IMR-90 (cell line): ENCODE results near the gene PSMG1. TPM values are rescaled to one million over a fixed set of nuclear protein-coding genes. Genes with fewer than 3 reads are reported as not detected.

Experiments used
- ATAC-seq: fragments of 200-7000 bp; cut with Tn5 transposase; 2 replicates; pipeline ENCODE4 v1.9.1; 2020; ENCODE audit warnings: low read depth, mild to moderate bottlenecking, moderate library complexity
- BruUV-seq: library from RNA; stranded (reverse); fragments of 400-500 nt; replicated peaks from 2 replicates; lab custom pipeline; 2021; lab: Mats Ljungman, UMichigan
- CTCF ChIA-PET: fragments of 300-600 bp; formaldehyde crosslinking; extraction: SDS; loops from one replicate; lab custom pipeline; 2021; ENCODE audit warnings: antibody characterized with exemption; lab: Yijun Ruan, JAX
- POLR2A ChIA-PET: fragments of 300-600 bp; sonication (Branson Sonifier 250); formaldehyde crosslinking; loops from one replicate; lab custom pipeline; 2022; ENCODE audit warnings: antibody characterized with exemption; ENCODE audit not compliant: unreplicated experiment; lab: Charles Lee
- DNase-seq: peaks from one replicate; pipeline ENCODE4 v3.0.0; 2013
- H2AFZ ChIP-seq: replicated peaks from 2 replicates; pipeline ENCODE3; 2013; ENCODE audit warnings: low read length, mild to moderate bottlenecking; ENCODE audit not compliant: poor library complexity
- H2AK5ac ChIP-seq: 2 replicates; pipeline ENCODE4 v1.6.1; 2013; ENCODE audit warnings: low read depth, low read length, inconsistent platforms
- H2AK9ac ChIP-seq: replicated peaks from 2 replicates; pipeline ENCODE3; 2013; ENCODE audit warnings: mild to moderate bottlenecking, low read depth, low read length, moderate library complexity; ENCODE audit not compliant: poor library complexity
- H2BK120ac ChIP-seq: 2 replicates; pipeline ENCODE4 v1.6.1; 2013; ENCODE audit warnings: low read depth, low read length, inconsistent platforms
- H2BK15ac ChIP-seq: 3 replicates; pipeline ENCODE4 v1.6.1; 2013; ENCODE audit warnings: low read depth, low read length, inconsistent platforms
- H2BK20ac ChIP-seq: 2 replicates; pipeline ENCODE4 v1.6.1; 2013; ENCODE audit warnings: low read depth, mild to moderate bottlenecking, inconsistent platforms, low read length, moderate library complexity
- H2BK5ac ChIP-seq: 2 replicates; pipeline ENCODE4 v1.6.1; 2013; ENCODE audit warnings: mild to moderate bottlenecking, low read depth, low read length, inconsistent platforms; ENCODE audit not compliant: poor library complexity, severe bottlenecking
- H3K14ac ChIP-seq: replicated peaks from 2 replicates; pipeline ENCODE4 v1.6.1; 2013; ENCODE audit warnings: low read depth, low read length, inconsistent platforms
- H3K18ac ChIP-seq: 2 replicates; pipeline ENCODE4 v1.6.1; 2013; ENCODE audit warnings: low read depth, low read length, control low read depth
- H3K23ac ChIP-seq: 2 replicates; pipeline ENCODE4 v1.6.1; 2013; ENCODE audit warnings: low read depth, low read length, inconsistent platforms
- H3K27ac ChIP-seq: 2 replicates; pipeline ENCODE4 v1.5.1; 2013; ENCODE audit warnings: mild to moderate bottlenecking, control low read depth, low read length; ENCODE audit not compliant: insufficient read depth
- H3K27me3 ChIP-seq: 2 replicates; pipeline ENCODE4 v1.6.1; 2013; ENCODE audit warnings: low read length; ENCODE audit not compliant: control insufficient read depth, insufficient read depth
- H3K36me3 ChIP-seq: 2 replicates; pipeline ENCODE4 v1.6.1; 2013; ENCODE audit warnings: low read length, mixed read lengths; ENCODE audit not compliant: control insufficient read depth, insufficient read depth
- H3K4ac ChIP-seq: 2 replicates; pipeline ENCODE4 v1.6.1; 2013; ENCODE audit warnings: low read depth, low read length, inconsistent platforms
- H3K4me1 ChIP-seq: 2 replicates; pipeline ENCODE4 v1.6.1; 2013; ENCODE audit warnings: low read length, mixed read lengths; ENCODE audit not compliant: control insufficient read depth, insufficient read depth
- H3K4me2 ChIP-seq: 2 replicates; pipeline ENCODE4 v1.6.1; 2013; ENCODE audit warnings: low read depth, mild to moderate bottlenecking, control low read depth, low read length, moderate library complexity
- H3K4me3 ChIP-seq: 2 replicates; pipeline ENCODE4 v1.5.1; 2013; ENCODE audit warnings: low read depth, mild to moderate bottlenecking, control low read depth, low read length, moderate library complexity; ENCODE audit not compliant: insufficient read depth
- H3K56ac ChIP-seq: 2 replicates; pipeline ENCODE4 v1.6.1; 2013; ENCODE audit warnings: low read length, inconsistent platforms; ENCODE audit not compliant: insufficient read depth; ENCODE audit errors: extremely low read depth
- H3K79me1 ChIP-seq, 2 experiments: 2 replicates each; pipeline ENCODE4 v1.6.1; 2013; ENCODE audit warnings: low read length in 2 of 2, inconsistent platforms in 1 of 2, low read depth in 1 of 2
- H3K9ac ChIP-seq: 2 replicates; pipeline ENCODE4 v1.6.1; 2013; ENCODE audit warnings: low read depth, low read length, control low read depth
- H3K9me1 ChIP-seq: 2 replicates; pipeline ENCODE4 v1.6.1; 2013; ENCODE audit warnings: low read length, inconsistent platforms; ENCODE audit not compliant: insufficient read depth
- H3K9me3 ChIP-seq: 2 replicates; pipeline ENCODE4 v1.6.1; 2013; ENCODE audit warnings: low read length; ENCODE audit not compliant: control insufficient read depth, insufficient read depth
- H4K20me1 ChIP-seq: 2 replicates; pipeline ENCODE4 v1.6.1; 2013; ENCODE audit warnings: low read length, inconsistent platforms; ENCODE audit not compliant: insufficient read depth
- H4K5ac ChIP-seq: 2 replicates; pipeline ENCODE4 v1.6.1; 2013; ENCODE audit warnings: mild to moderate bottlenecking, low read depth, low read length, control low read depth
- H4K8ac ChIP-seq, 2 experiments: 2 replicates each; pipeline ENCODE4 v1.6.1; 2013; ENCODE audit warnings: low read depth in 2 of 2, low read length in 2 of 2, control low read depth in 1 of 2, inconsistent platforms in 1 of 2
- H4K91ac ChIP-seq: 2 replicates; pipeline ENCODE4 v1.6.1; 2013; ENCODE audit warnings: low read depth, low read length, inconsistent platforms; ENCODE audit not compliant: insufficient read depth
- BHLHE40 ChIP-seq: fragments of 150-350 bp; IDR thresholded peaks from 2 replicates; pipeline ENCODE4 v1.6.1; 2016; ENCODE audit warnings: mild to moderate bottlenecking, low read depth, low read length
- CEBPB ChIP-seq: IDR thresholded peaks from 2 replicates; pipeline ENCODE4 v1.6.1; 2012; ENCODE audit warnings: low read depth, low read length, improper control_type of control experiment
- CHD1 ChIP-seq: IDR thresholded peaks from 2 replicates; pipeline ENCODE4 v1.6.1; 2012; ENCODE audit warnings: low read depth, low read length, improper control_type of control experiment
- FOS ChIP-seq: fragments of 150-350 bp; IDR thresholded peaks from 2 replicates; pipeline ENCODE4 v1.6.1; 2016; ENCODE audit warnings: low read depth, low read length
- MAZ ChIP-seq: IDR thresholded peaks from 2 replicates; pipeline ENCODE4 v1.6.1; 2012; ENCODE audit warnings: low read depth, mild to moderate bottlenecking, low read length, improper control_type of control experiment, moderate library complexity, borderline replicate concordance
- MXI1 ChIP-seq: IDR thresholded peaks from 2 replicates; pipeline ENCODE4 v1.6.1; 2012; ENCODE audit warnings: low read depth, mild to moderate bottlenecking, low read length, moderate library complexity, borderline replicate concordance
- NFE2L2 ChIP-seq: fragments of 150-350 bp; IDR thresholded peaks from 2 replicates; pipeline ENCODE4 v1.6.1; 2016; ENCODE audit warnings: low read depth, mild to moderate bottlenecking, low read length
- POLR2A ChIP-seq: IDR thresholded peaks from 2 replicates; pipeline ENCODE4 v1.6.1; 2012; ENCODE audit warnings: mild to moderate bottlenecking, low read depth, low read length
- RAD21 ChIP-seq: IDR thresholded peaks from 2 replicates; pipeline ENCODE4 v1.6.1; 2012; ENCODE audit warnings: low read length, improper control_type of control experiment
- RCOR1 ChIP-seq: IDR thresholded peaks from 2 replicates; pipeline ENCODE4 v1.6.1; 2012; ENCODE audit warnings: mild to moderate bottlenecking, low read length, improper control_type of control experiment; ENCODE audit not compliant: insufficient replicate concordance
- RFX5 ChIP-seq: IDR thresholded peaks from 2 replicates; pipeline ENCODE4 v1.8.0; 2012; ENCODE audit warnings: low read depth, mild to moderate bottlenecking, low read length, moderate library complexity
- SMC3 ChIP-seq: fragments of 150-350 bp; IDR thresholded peaks from 2 replicates; pipeline ENCODE4 v1.6.1; 2016; ENCODE audit warnings: low read depth, mild to moderate bottlenecking, antibody characterized with exemption, low read length, moderate library complexity
- WGBS, 2 experiments: methylation state at CpG; one replicate each; pipeline versions ENCODE4 v1.1.5 to v1.1.7; 2013; ENCODE audit warnings: missing lambda C conversion rate in 2 of 2; ENCODE audit not compliant: insufficient read length in 1 of 2; ENCODE audit errors: extremely low coverage in 2 of 2; 5-methylcytosine and 5-hydroxymethylcytosine counted together
- dilution Hi-C: fragments of 300-500 bp; cut with HindIII; formaldehyde crosslinking; loops from one replicate; pipeline ENCODE4 v1.14.3; 2018; ENCODE audit warnings: low sequenced_read_pairs; ENCODE audit not compliant: unreplicated experiment
- in situ Hi-C: fragments of 300-500 bp; cut with MboI; formaldehyde crosslinking; loops from 3 replicates; pipeline ENCODE4 v1.14.3; 2019; ENCODE audit warnings: low sequenced_read_pairs, inconsistent platforms, mixed read lengths
- intact Hi-C: fragments of 100-400 bp; cut with micrococcal nuclease; formaldehyde crosslinking; loops from 2 replicates; pipeline ENCODE4 v1.10.0; 2022
- polyA plus RNA-seq, 3 experiments: library from polyadenylated mRNA; depleted of rRNA; stranded (reverse); fragments of >200 nt; gene quantifications; 2 replicates each; pipeline ENCODE4 v1.2.3, GENCODE V29; 2012; ENCODE audit warnings: low replicate concordance in 1 of 3
- total RNA-seq: library from RNA; depleted of rRNA; stranded (reverse); fragments of >200 nt; gene quantifications from 2 replicates; pipeline ENCODE4 v1.2.3, GENCODE V29; 2012
- TF ChIP-seq, protein P1 (sequence below): conservative IDR thresholded peaks from 2 replicates; pipeline ENCODE4 v1.5.1; 2012; ENCODE audit warnings: mild to moderate bottlenecking, low read depth, low read length, improper control_type of control experiment
- TF ChIP-seq, protein P2 (sequence below): fragments of 150-350 bp; IDR thresholded peaks from 2 replicates; pipeline ENCODE4 v1.6.1; 2016; ENCODE audit warnings: low read depth, mild to moderate bottlenecking, low read length, moderate library complexity, borderline replicate concordance
- TF ChIP-seq, protein P3 (sequence below): fragments of 150-350 bp; IDR thresholded peaks from 2 replicates; pipeline ENCODE4 v1.6.1; 2017; ENCODE audit warnings: mild to moderate bottlenecking, antibody characterized with exemption, low read length, low read depth

Gene PSMG1
- total and polyA plus RNA-seq, 2 of the 4 experiments (the other 2 are of a cell fraction): 37.8 to 45.4 TPM

DNA sequence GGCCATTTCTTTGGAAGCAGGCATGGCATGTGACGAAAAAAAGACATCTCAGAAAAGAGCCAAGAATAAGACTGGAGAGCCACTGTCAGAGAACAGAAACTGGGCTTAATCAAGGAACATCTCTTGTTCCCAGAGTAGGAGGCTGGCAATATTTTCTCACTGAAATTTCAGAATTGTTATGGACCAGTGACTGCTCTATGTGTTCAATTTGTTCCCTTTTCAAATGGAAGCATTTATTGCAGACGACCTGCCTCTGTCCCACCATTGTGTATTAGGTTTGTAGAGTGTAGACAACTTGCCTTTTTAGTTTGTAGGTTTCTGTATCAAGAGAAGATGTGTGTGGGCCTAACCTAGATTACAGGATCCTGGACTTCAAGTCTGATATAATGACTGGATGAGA, 18.7 kb downstream of the PSMG1 start:
- Histone ChIP-seq H3K56ac (no peak overlapping the region), H3K4ac (no peak overlapping the region), H3K36me3 (peaks cover 3% of the 10 kb centered on the region; the same call in 1 of the 2 replicates), H2AK5ac (no peak overlapping the region), H3K9me3 (peaks cover 19% of the 10 kb centered on the region), H3K9me1 (no peaks in the 10 kb centered on the region), H2BK5ac (no peak overlapping the region), H2AK9ac (no peak overlapping the region), H3K4me2 (no peak overlapping the region), H3K4me1 (no peaks in the 10 kb centered on the region), H4K20me1 (no peaks in the 10 kb centered on the region), H2BK120ac (no peak overlapping the region), H3K14ac (no peak overlapping the region), H4K5ac (no peak overlapping the region), H2AFZ (no peak overlapping the region), H4K91ac (no peak overlapping the region), H3K9ac (no peak overlapping the region), H2BK20ac (no peak overlapping the region), H3K18ac (no peak overlapping the region), H3K79me1 (no peaks in the 10 kb centered on the region), H3K4me3 (no peak overlapping the region), H3K27ac (no peak overlapping the region), H2BK15ac (no peak overlapping the region), H4K8ac (no peak overlapping the region), H3K23ac (no peak overlapping the region), H3K27me3 (peaks cover 8% of the 10 kb centered on the region)
- ChIA-PET POLR2A (no interaction called here), CTCF (no interaction called here)
- WGBS, 2 experiments: 47% methylated on average over 2 of the region's 2 CpGs; no CpG with 5 or more reads in 1 of the 2 experiments
- ATAC-seq (no peak), DNase-seq (no peak)
- TF ChIP-seq, protein P1, sequence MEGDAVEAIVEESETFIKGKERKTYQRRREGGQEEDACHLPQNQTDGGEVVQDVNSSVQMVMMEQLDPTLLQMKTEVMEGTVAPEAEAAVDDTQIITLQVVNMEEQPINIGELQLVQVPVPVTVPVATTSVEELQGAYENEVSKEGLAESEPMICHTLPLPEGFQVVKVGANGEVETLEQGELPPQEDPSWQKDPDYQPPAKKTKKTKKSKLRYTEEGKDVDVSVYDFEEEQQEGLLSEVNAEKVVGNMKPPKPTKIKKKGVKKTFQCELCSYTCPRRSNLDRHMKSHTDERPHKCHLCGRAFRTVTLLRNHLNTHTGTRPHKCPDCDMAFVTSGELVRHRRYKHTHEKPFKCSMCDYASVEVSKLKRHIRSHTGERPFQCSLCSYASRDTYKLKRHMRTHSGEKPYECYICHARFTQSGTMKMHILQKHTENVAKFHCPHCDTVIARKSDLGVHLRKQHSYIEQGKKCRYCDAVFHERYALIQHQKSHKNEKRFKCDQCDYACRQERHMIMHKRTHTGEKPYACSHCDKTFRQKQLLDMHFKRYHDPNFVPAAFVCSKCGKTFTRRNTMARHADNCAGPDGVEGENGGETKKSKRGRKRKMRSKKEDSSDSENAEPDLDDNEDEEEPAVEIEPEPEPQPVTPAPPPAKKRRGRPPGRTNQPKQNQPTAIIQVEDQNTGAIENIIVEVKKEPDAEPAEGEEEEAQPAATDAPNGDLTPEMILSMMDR: no peak
- TF ChIP-seq RCOR1 (no peak), RFX5 (no peak), MXI1 (no peak), CEBPB (no peak), SMC3 (no peak), POLR2A (no peak), BHLHE40 (no peak), FOS (no peak), CHD1 (no peak), NFE2L2 (no peak), RAD21 (no peak), MAZ (no peak)
- TF ChIP-seq, protein P2, sequence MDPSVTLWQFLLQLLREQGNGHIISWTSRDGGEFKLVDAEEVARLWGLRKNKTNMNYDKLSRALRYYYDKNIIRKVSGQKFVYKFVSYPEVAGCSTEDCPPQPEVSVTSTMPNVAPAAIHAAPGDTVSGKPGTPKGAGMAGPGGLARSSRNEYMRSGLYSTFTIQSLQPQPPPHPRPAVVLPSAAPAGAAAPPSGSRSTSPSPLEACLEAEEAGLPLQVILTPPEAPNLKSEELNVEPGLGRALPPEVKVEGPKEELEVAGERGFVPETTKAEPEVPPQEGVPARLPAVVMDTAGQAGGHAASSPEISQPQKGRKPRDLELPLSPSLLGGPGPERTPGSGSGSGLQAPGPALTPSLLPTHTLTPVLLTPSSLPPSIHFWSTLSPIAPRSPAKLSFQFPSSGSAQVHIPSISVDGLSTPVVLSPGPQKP: no peak
- TF ChIP-seq, protein P3, sequence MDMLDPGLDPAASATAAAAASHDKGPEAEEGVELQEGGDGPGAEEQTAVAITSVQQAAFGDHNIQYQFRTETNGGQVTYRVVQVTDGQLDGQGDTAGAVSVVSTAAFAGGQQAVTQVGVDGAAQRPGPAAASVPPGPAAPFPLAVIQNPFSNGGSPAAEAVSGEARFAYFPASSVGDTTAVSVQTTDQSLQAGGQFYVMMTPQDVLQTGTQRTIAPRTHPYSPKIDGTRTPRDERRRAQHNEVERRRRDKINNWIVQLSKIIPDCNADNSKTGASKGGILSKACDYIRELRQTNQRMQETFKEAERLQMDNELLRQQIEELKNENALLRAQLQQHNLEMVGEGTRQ: no peak
- intact Hi-C loops: no loop called here
- no TSS peak for BruUV-seq
- in situ Hi-C loops: loop anchor here (25.0 kb wide), 1 partner anchor 777 kb away; no protein-coding TSS in a partner anchor
- dilution Hi-C loops: no loop called here
